Fibroblast of pulmonary artery (primary cell): ENCODE measurements around the gene FAM174C.

Experiments
- DNase-seq: peaks from one replicate; pipeline ENCODE4 v3.0.0-alpha.2; 2010; ENCODE audit warnings: low read depth
- H3K4me3 ChIP-seq: replicated peaks from 2 replicates; pipeline ENCODE4 v1.5.1; 2011; ENCODE audit warnings: low read depth, mild to moderate bottlenecking, control low read depth, low read length, moderate library complexity
- TF ChIP-seq, protein P1 (sequence below): IDR thresholded peaks from 2 replicates; pipeline ENCODE4 v1.5.1; 2011; ENCODE audit warnings: mild to moderate bottlenecking, control low read depth, low read length, inconsistent platforms; ENCODE audit errors: missing control alignments

Gene FAM174C

DNA sequence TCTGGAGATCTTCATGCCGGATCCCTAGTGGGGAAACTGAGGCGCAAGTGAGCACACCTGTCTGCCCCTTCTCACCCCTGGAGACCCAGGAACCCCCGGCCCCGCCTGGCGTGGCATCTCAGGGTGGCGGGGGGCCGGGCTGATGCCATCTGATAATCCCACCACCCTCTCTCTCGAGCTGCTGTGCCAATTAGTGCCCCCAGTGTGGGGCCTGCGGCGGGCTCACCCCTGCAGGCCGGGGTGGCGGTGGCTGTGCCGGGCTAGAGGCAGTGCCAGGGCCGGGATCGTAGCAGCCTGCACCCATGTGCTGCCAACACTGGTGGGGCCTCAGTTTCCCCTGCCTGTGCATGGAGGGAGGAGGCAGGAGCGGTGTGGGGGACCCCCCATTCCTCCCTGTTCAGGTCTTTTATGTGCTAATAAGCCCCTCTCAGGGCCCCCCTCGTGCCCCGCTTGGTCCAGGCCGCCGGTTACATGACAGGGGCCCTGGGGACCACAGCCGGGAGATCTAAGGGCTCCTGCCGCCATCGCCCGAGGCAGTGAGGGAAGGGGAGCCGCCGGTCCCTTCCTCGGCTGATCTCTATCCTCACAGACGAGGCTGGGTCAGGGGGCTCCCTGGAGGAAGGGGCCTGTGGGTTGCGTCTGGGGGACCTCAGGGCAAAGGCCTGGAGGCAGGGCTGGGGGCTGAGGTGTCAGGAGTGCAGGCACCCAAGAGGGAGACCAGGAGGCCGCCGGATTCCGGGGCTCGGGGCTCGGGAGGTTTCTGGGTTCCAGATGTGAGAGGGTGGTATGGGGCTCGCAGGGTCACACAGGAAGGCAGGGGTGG, 18.7 kb downstream of the FAM174C start:
- no peak for DNase-seq
- no peak overlapping the region for H3K4me3 ChIP-seq
- TF ChIP-seq, protein P1, sequence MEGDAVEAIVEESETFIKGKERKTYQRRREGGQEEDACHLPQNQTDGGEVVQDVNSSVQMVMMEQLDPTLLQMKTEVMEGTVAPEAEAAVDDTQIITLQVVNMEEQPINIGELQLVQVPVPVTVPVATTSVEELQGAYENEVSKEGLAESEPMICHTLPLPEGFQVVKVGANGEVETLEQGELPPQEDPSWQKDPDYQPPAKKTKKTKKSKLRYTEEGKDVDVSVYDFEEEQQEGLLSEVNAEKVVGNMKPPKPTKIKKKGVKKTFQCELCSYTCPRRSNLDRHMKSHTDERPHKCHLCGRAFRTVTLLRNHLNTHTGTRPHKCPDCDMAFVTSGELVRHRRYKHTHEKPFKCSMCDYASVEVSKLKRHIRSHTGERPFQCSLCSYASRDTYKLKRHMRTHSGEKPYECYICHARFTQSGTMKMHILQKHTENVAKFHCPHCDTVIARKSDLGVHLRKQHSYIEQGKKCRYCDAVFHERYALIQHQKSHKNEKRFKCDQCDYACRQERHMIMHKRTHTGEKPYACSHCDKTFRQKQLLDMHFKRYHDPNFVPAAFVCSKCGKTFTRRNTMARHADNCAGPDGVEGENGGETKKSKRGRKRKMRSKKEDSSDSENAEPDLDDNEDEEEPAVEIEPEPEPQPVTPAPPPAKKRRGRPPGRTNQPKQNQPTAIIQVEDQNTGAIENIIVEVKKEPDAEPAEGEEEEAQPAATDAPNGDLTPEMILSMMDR, result no peak

DNA sequence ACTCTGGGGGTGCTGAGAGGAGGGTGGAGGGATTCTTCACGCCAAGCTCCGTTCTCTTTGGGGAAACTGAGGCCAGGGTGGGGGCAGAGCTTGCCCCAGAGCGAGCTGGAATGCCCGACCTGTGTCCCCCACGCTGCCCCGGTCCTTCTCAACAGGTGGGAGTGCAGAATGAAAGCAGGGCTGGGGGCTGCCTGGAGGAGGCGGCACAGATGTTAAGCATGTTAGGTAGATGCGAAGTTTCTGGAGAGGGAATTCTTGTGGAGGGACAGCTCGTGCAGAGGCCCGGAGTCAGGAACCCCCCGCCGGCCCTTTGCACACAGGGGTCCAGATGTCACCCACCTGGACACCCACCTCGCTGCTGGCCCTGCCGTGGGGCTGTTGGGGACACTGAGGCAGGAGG, 19.4 kb downstream of the FAM174C start:
- DNase-seq, result no peak
- no peak overlapping the region for H3K4me3 ChIP-seq
- TF ChIP-seq, protein P1, result no peak

DNA sequence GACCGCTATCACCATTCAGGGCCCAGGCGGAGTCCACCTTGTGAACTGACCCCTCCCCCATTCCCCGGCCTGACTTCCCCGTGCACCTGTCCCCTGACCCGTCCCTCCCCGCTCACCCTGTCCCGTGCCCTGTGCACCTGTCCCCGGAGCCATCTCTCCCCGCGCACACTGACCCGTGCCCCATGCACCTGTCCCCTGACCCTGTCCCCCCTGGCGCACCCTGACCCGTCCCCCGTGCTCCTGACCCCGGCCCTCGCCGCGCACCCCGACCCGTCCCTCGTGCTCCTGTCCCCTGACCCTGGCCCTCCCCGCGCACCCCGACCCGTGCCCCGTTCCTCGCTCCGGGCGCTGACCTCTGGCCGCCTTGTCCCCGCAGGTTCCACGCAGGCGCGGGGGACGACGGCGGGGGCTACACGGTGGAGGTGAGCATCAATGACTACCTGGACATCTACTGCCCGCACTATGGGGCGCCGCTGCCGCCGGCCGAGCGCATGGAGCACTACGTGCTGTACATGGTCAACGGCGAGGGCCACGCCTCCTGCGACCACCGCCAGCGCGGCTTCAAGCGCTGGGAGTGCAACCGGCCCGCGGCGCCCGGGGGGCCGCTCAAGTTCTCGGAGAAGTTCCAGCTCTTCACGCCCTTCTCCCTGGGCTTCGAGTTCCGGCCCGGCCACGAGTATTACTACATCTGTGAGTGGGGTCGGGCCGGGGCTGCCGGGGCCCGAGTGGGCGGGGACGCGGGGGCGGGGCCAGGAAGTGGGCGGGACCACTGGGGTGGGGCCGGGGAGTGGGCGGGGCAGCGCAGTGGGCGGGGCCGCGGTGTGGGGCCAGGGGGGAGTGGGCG, 20.1 kb downstream of the FAM174C start:
- no peak for DNase-seq
- no peak overlapping the region for H3K4me3 ChIP-seq
- TF ChIP-seq, protein P1, result no peak

DNA sequence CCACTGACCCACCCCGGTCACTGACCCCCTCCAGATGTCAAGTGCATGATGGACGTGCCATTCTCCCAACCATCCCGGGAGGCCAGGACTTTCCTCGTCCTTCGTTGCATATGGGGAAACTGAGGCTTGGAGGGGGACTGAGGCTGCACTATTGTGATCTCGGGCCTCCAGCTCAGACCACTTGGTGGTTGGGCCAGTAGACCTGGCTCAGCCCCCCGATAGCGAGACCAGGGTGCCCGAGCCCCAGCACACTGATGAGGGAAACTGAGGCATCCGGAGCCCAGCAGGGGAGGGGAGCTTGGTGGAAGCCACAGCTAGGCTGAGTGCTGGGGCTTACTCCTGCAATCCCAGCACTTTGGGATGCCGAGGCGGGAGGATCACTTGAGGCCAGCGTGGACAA, 20.7 kb downstream of the FAM174C start:
- H3K4me3 ChIP-seq, result no peak overlapping the region
- TF ChIP-seq, protein P1, result no peak
- no peak for DNase-seq

DNA sequence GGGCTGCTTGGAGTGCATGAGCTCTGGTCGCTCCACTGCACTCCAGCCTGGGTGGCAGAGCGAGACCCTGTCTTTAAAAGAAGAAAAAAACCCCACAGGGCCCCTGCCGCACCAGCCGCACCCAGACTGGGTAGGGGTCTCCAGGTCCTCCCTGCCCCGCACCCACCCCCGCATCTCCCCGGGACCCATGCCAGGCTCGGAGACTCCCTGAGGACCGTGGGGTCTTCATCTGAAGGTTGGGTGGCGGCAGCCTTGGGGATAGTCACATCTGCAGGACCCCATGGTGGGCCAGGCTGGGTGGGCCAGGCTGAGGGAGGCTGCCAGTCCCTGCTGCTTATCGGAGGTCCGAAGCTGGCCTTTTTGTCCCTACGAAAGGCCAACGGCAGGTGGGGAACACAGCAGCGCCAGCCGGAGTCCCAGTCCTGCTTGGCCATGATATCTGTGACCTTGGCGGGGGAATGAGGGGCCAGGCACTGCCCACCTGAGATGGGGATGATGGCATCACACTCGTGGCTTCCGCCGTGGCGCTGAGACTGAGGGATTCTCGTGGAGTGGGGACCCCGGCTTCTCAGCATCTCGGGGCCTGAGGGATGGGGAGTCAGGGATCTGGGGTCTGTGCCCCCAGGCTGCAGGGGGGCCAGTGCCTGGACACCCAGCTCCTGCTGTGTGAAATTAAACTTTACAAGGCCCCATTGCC, 21.4 kb downstream of the FAM174C start:
- TF ChIP-seq, protein P1, result no peak
- DNase-seq, result no peak
- H3K4me3 ChIP-seq, result no peak overlapping the region

DNA sequence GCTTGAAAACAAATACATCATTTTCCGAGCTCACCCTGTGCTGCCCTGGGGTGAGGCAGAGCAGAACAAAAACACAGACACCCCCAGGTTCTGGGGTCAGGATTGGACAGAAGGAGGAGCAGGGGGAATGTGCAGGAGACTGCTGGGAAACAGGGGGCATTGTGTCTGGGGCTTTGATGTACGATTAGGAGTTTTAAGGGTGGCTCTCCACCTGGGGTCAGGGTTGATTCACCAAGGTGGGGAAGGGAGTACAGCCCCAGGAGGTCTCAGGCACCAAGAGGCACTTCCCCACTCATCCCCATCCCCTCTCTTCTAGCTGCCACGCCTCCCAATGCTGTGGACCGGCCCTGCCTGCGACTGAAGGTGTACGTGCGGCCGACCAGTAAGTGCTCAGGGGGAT, 22.9 kb downstream of the FAM174C start:
- TF ChIP-seq, protein P1, result no peak
- H3K4me3 ChIP-seq, result no peak overlapping the region
- DNase-seq, result no peak
